ENCODE data around the gene NPB.

- no peak for TF ChIP-seq CTCF (IDR thresholded peaks at IDR 0.05)
- no peak for TF ChIP-seq EZH2 (IDR thresholded peaks at IDR 0.05; ENCODE audit: borderline replicate concordance, insufficient read depth, low read depth, low read length, poor library complexity, severe bottlenecking)
Measured at GRCh38 chr17:81905993-81906392, 4.0 kb downstream of the NPB start.

Data from B cell (primary cell).